Prostate gland (tissue), 2 donors: Measurements from ENCODE around the gene HACD2. TPM values are rescaled to one million over a fixed set of nuclear protein-coding genes. Genes with fewer than 3 reads are reported as not detected.
A peak's percentile ranks its signal among the peaks of the same experiment; 100 is the strongest.

ENCODE experiments used
- DNase-seq: peaks from one replicate; pipeline ENCODE4 v3.0.0-alpha.2; 2019; ENCODE audit warnings: low spot score
- H3K27ac ChIP-seq, 2 donors: fragments of 200-600 bp; sonication (generic); 2 replicates each; pipeline ENCODE4 v1.5.1; 2017 to 2019
- H3K27me3 ChIP-seq: fragments of 200-600 bp; sonication (generic); replicated peaks from 2 replicates; pipeline ENCODE4 v1.5.1; 2019; ENCODE audit not compliant: insufficient read depth
- H3K36me3 ChIP-seq, 2 donors: fragments of 200-600 bp; sonication (generic); 1 replicate in 1 of 2; 2 replicates in 1 of 2; pipeline versions ENCODE4 v1.5.1 to v1.8.1; 2017 to 2019
- H3K4me1 ChIP-seq: fragments of 200-600 bp; sonication (generic); replicated peaks from 2 replicates; pipeline ENCODE4 v1.5.1; 2019
- H3K4me3 ChIP-seq, 2 donors: fragments of 200-600 bp; sonication (generic); 2 replicates each; pipeline ENCODE4 v1.5.1; 2017 to 2019
- H3K9me3 ChIP-seq: fragments of 200-600 bp; sonication (generic); 2 replicates; pipeline ENCODE4 v1.5.1; 2017
- CTCF ChIP-seq, 4 experiments: fragments of 200-600 bp in 2 of 4; fragments of 450-650 bp in 2 of 4; sonication (generic) in 2 of 4; IDR thresholded peaks; 1 replicate in 3 of 4; 2 replicates in 1 of 4; pipeline ENCODE4 v1.5.1; 2016 to 2019; ENCODE audit warnings: antibody characterized with exemption in 4 of 4, mild to moderate bottlenecking in 2 of 4, moderate library complexity in 2 of 4
- POLR2A ChIP-seq: fragments of 450-650 bp; IDR thresholded peaks from one replicate; pipeline ENCODE4 v1.6.1; 2016; ENCODE audit warnings: antibody characterized with exemption, mild to moderate bottlenecking
- POLR2AphosphoS5 ChIP-seq: sonication (generic); formaldehyde crosslinking; IDR thresholded peaks from one replicate; pipeline ENCODE4 v1.6.1; 2017; ENCODE audit warnings: antibody characterized with exemption
- WGBS: methylation state at CpG from one replicate; pipeline ENCODE4 v1.1.5; 2018; 5-methylcytosine and 5-hydroxymethylcytosine counted together
- intact Hi-C: fragments of 100-400 bp; cut with DNase I; formaldehyde crosslinking; loops from one replicate; pipeline ENCODE4 v1.14.2; 2022
- total RNA-seq, 2 donors: library from RNA; depleted of rRNA; stranded (reverse); fragments of >200 nt; gene quantifications; one replicate each; pipeline ENCODE4 v1.1.0, GENCODE V29; 2016

The HACD2 gene
- total RNA-seq, 2 donors from 2014 or later, result 36.5 to 65.6 TPM

GRCh38 chr3:123593381-123593780, 8.5 kb upstream of the HACD2 start:
- no peak overlapping the region for H3K4me3 ChIP-seq
- 96% methylated on average over 3 of the region's 3 CpGs for WGBS
- TF ChIP-seq POLR2A (no peak), POLR2AphosphoS5 (no peak), CTCF (IDR thresholded peaks at IDR 0.05) (no peak)
- intact Hi-C loops, result no loop called here
- no peaks in the 10 kb centered on the region for H3K36me3 ChIP-seq
- H3K9me3 ChIP-seq, result no peaks in the 10 kb centered on the region
- no peak for DNase-seq
- peaks cover 5% of the 10 kb centered on the region for H3K4me1 ChIP-seq
- no peak overlapping the region for H3K27ac ChIP-seq
- no peaks in the 10 kb centered on the region for H3K27me3 ChIP-seq

GRCh38 chr3:123590685-123591450, 6.0 kb upstream of the HACD2 start:
- Histone ChIP-seq H3K4me1 (no peaks in the 10 kb centered on the region), H3K9me3 (no peaks in the 10 kb centered on the region), H3K27me3 (no peaks in the 10 kb centered on the region), H3K4me3 (no peak overlapping the region), H3K27ac (no peak overlapping the region), H3K36me3 (no peaks in the 10 kb centered on the region)
- intact Hi-C loops, result no loop called here
- 92% methylated on average over 3 of the region's 3 CpGs for WGBS
- TF ChIP-seq POLR2AphosphoS5 (no peak), POLR2A (no peak), CTCF (IDR thresholded peaks at IDR 0.05) (no peak)
- no peak for DNase-seq

GRCh38 chr3:123587401-123587800, 2.5 kb upstream of the HACD2 start:
- DNase-seq, result no peak
- no peaks in the 10 kb centered on the region for H3K36me3 ChIP-seq
- WGBS, result 91% methylated on average over 2 of the region's 2 CpGs
- H3K4me3 ChIP-seq, result no peak overlapping the region
- intact Hi-C loops, result no loop called here
- H3K27me3 ChIP-seq, result no peaks in the 10 kb centered on the region
- TF ChIP-seq CTCF (IDR thresholded peaks at IDR 0.05), result no peak
- no peak for TF ChIP-seq POLR2AphosphoS5
- no peak for TF ChIP-seq POLR2A
- H3K9me3 ChIP-seq, result no peaks in the 10 kb centered on the region
- no peak overlapping the region for H3K27ac ChIP-seq
- no peaks in the 10 kb centered on the region for H3K4me1 ChIP-seq

- H3K4me1 ChIP-seq, result no peaks in the 10 kb centered on the region
- H3K4me3 ChIP-seq, result no peak overlapping the region
- 72% methylated on average over 2 of the region's 2 CpGs for WGBS
- DNase-seq, result no peak
- TF ChIP-seq POLR2AphosphoS5 (no peak), POLR2A (no peak), CTCF (IDR thresholded peaks at IDR 0.05) (no peak)
- H3K27ac ChIP-seq, result no peak overlapping the region
- H3K27me3 ChIP-seq, result no peaks in the 10 kb centered on the region
- intact Hi-C loops, result no loop called here
- no peaks in the 10 kb centered on the region for H3K9me3 ChIP-seq
- H3K36me3 ChIP-seq, result no peaks in the 10 kb centered on the region
Measured at GRCh38 chr3:123586968-123587367, 2.1 kb upstream of the HACD2 start.

- Histone ChIP-seq H3K36me3 (no peaks in the 10 kb centered on the region), H3K4me1 (no peaks in the 10 kb centered on the region), H3K9me3 (no peaks in the 10 kb centered on the region), H3K27me3 (no peaks in the 10 kb centered on the region), H3K27ac (peak overlapping the region; percentile 95 to 97), H3K4me3 (peak overlapping the region; percentile 90 to 95)
- 5% methylated on average over 10 of the region's 10 CpGs for WGBS
- peak; percentile 41 for DNase-seq
- TF ChIP-seq CTCF (IDR thresholded peaks at IDR 0.05) (no peak), POLR2AphosphoS5 (peak; percentile 23)
- intact Hi-C loops, result no loop called here
Measured at GRCh38 chr3:123586131-123586530, 1.3 kb upstream of the HACD2 start.
